Kidney epithelial cell (primary cell): ENCODE data around the gene LNX1. TPM values are rescaled to one million over a fixed set of nuclear protein-coding genes. Genes with fewer than 3 reads are reported as not detected.

Experiments used
- DNase-seq: peaks from one replicate; pipeline ENCODE4 v3.0.0-alpha.2; 2010; ENCODE audit warnings: low read depth
- H3K27me3 ChIP-seq: 2 replicates; pipeline ENCODE4 v1.6.0; 2011; ENCODE audit warnings: low read length; ENCODE audit not compliant: control insufficient read depth, insufficient read depth
- H3K36me3 ChIP-seq: 2 replicates; pipeline ENCODE4 v1.5.1; 2011; ENCODE audit warnings: low read length; ENCODE audit not compliant: control insufficient read depth, insufficient read depth
- H3K4me3 ChIP-seq: 2 replicates; pipeline ENCODE4 v1.5.1; 2011; ENCODE audit warnings: low read depth, mild to moderate bottlenecking, control low read depth, low read length
- CTCF ChIP-seq: IDR thresholded peaks from 2 replicates; pipeline ENCODE4 v1.5.1; 2011; ENCODE audit warnings: mild to moderate bottlenecking, moderate library complexity, low read length, control low read depth, inconsistent platforms; ENCODE audit not compliant: insufficient read depth, poor library complexity, severe bottlenecking
- total RNA-seq: library from RNA; depleted of rRNA; stranded (reverse); fragments of >200 nt; gene quantifications from 2 replicates; pipeline ENCODE4 v1.2.3, GENCODE V29; 2015

LNX1 gene
- total RNA-seq, 1 donor from 2014 or later: 6.9 TPM

- Histone ChIP-seq H3K4me3 (no peak overlapping the region), H3K27me3 (no peaks in the 10 kb centered on the region), H3K36me3 (no peaks in the 10 kb centered on the region)
- DNase-seq: no peak
- TF ChIP-seq CTCF: no peak
Measured at GRCh38 chr4:53538756-53539155, 52.5 kb downstream of the LNX1 start.

GRCh38 chr4:53537606-53538005 lies 53.7 kb downstream of the LNX1 start:
- no peak for DNase-seq

GRCh38 chr4:53536328-53536727 lies 55.0 kb downstream of the LNX1 start:
- DNase-seq: no peak
- Histone ChIP-seq H3K4me3 (no peak overlapping the region), H3K27me3 (no peaks in the 10 kb centered on the region), H3K36me3 (no peaks in the 10 kb centered on the region)
- no peak for TF ChIP-seq CTCF

More at GRCh38 chr4:53537606-53538005, 53.7 kb downstream of the LNX1 start:
- H3K4me3 ChIP-seq: no peak overlapping the region
- H3K36me3 ChIP-seq: no peaks in the 10 kb centered on the region
- H3K27me3 ChIP-seq: no peaks in the 10 kb centered on the region
- no peak for TF ChIP-seq CTCF

- TF ChIP-seq CTCF: no peak
- no peak for DNase-seq
- Histone ChIP-seq H3K36me3 (no peaks in the 10 kb centered on the region), H3K4me3 (no peak overlapping the region), H3K27me3 (no peaks in the 10 kb centered on the region)
Measured at GRCh38 chr4:53535567-53535966, 55.7 kb downstream of the LNX1 start.

- Histone ChIP-seq H3K36me3 (no peaks in the 10 kb centered on the region), H3K4me3 (no peak overlapping the region), H3K27me3 (no peaks in the 10 kb centered on the region)
- no peak for DNase-seq
- no peak for TF ChIP-seq CTCF
Measured at GRCh38 chr4:53534684-53535083, 56.6 kb downstream of the LNX1 start.

- no peak for DNase-seq
- H3K4me3 ChIP-seq: no peak overlapping the region
- no peaks in the 10 kb centered on the region for H3K36me3 ChIP-seq
- TF ChIP-seq CTCF: no peak
- H3K27me3 ChIP-seq: no peaks in the 10 kb centered on the region
Measured at GRCh38 chr4:53532521-53532920, 58.8 kb downstream of the LNX1 start.
